Smooth muscle cell of the brain vasculature (primary cell): ENCODE results near the gene CFAP410.

Experiments used
- DNase-seq: peaks from one replicate; pipeline ENCODE4 v3.0.0-alpha.2; 2012; ENCODE audit warnings: low read depth, low spot score

CFAP410 gene

GRCh38 chr21:44331650-44332307 lies 7.4 kb downstream of the CFAP410 start:
- DNase-seq = no peak

GRCh38 chr21:44331209-44331608 lies 8.0 kb downstream of the CFAP410 start:
- no peak for DNase-seq

GRCh38 chr21:44330698-44331097 lies 8.5 kb downstream of the CFAP410 start:
- no peak for DNase-seq

GRCh38 chr21:44329971-44330681 lies 9.1 kb downstream of the CFAP410 start:
- DNase-seq = no peak

- DNase-seq = no peak
Measured at GRCh38 chr21:44329086-44329889, 9.9 kb downstream of the CFAP410 start.

GRCh38 chr21:44328242-44328895 lies 10.8 kb downstream of the CFAP410 start:
- DNase-seq = no peak

GRCh38 chr21:44327603-44327974 lies 11.6 kb downstream of the CFAP410 start:
- no peak for DNase-seq

GRCh38 chr21:44326716-44327602 lies 12.2 kb downstream of the CFAP410 start:
- no peak for DNase-seq

GRCh38 chr21:44326272-44326647 lies 12.9 kb downstream of the CFAP410 start:
- DNase-seq = no peak

- no peak for DNase-seq
Measured at GRCh38 chr21:44325386-44326271, 13.6 kb downstream of the CFAP410 start.

- no peak for DNase-seq
Measured at GRCh38 chr21:44324854-44325107, 14.4 kb downstream of the CFAP410 start.

- no peak for DNase-seq
Measured at GRCh38 chr21:44324106-44324853, 14.9 kb downstream of the CFAP410 start.

GRCh38 chr21:44323591-44323990 lies 15.6 kb downstream of the CFAP410 start:
- no peak for DNase-seq

GRCh38 chr21:44322621-44323325 lies 16.4 kb downstream of the CFAP410 start:
- DNase-seq = no peak

GRCh38 chr21:44321846-44322450 lies 17.2 kb downstream of the CFAP410 start:
- no peak for DNase-seq

GRCh38 chr21:44320847-44321246 lies 18.3 kb downstream of the CFAP410 start:
- no peak for DNase-seq

GRCh38 chr21:44319407-44320065 lies 19.7 kb downstream of the CFAP410 start:
- DNase-seq = no peak
